HG02938 (cell line): Measurements from ENCODE around the gene GSTK1.
"Not testable (repeated sequence)": the region's sequence is repeated elsewhere in the genome, so short reads cannot be mapped to it uniquely, and the experiment has no call there.

ENCODE experiments used
- ATAC-seq: cut with Tn5 transposase; IDR thresholded peaks from one replicate; pipeline ENCODE4 v1.9.1; 2021; ENCODE audit warnings: mild to moderate bottlenecking, moderate library complexity; ENCODE audit not compliant: unreplicated experiment

GSTK1 gene

GRCh38 chr7:143263266-143264195 is at the start of gene GSTK1:
GSTK1 (plus strand) TSS chr7:143263441; CDS start chr7:143263514, 73 bp downstream.
- ATAC-seq, result peak; percentile 83

- not testable (repeated sequence) for ATAC-seq
These were observed 49.8 kb upstream of the GSTK1 start for GRCh38 chr7:143213478-143213877.

- peak; percentile 80 for ATAC-seq
These were observed 48.2 kb upstream of the GSTK1 start for GRCh38 chr7:143214789-143215679.

GRCh38 chr7:143216151-143216550 is 47.1 kb upstream of the GSTK1 start:
- ATAC-seq, result no peak

GRCh38 chr7:143216686-143217085 is 46.6 kb upstream of the GSTK1 start:
- ATAC-seq, result no peak

- ATAC-seq, result no peak
These were observed 45.4 kb upstream of the GSTK1 start for GRCh38 chr7:143217806-143218205.

- ATAC-seq, result no peak
These were observed 42.0 kb upstream of the GSTK1 start for GRCh38 chr7:143221286-143221685.

GRCh38 chr7:143221737-143222136 is 41.5 kb upstream of the GSTK1 start, which contains the start of gene TAS2R40:
TAS2R40 (plus strand) TSS chr7:143222037; CDS start chr7:143222079, 42 bp downstream.
- no peak for ATAC-seq

GRCh38 chr7:143222782-143223181 is 40.5 kb upstream of the GSTK1 start:
- no peak for ATAC-seq

GRCh38 chr7:143223784-143224183 is 39.5 kb upstream of the GSTK1 start:
- ATAC-seq, result no peak

- no peak for ATAC-seq
These were observed 38.2 kb upstream of the GSTK1 start for GRCh38 chr7:143225047-143225446.

- ATAC-seq, result no peak
These were observed 35.4 kb upstream of the GSTK1 start for GRCh38 chr7:143227806-143228205.

- ATAC-seq, result no peak
These were observed 34.0 kb upstream of the GSTK1 start for GRCh38 chr7:143229054-143229790.

- no peak for ATAC-seq
These were observed 32.4 kb upstream of the GSTK1 start for GRCh38 chr7:143230602-143231457.

GRCh38 chr7:143233816-143234532 is 29.3 kb upstream of the GSTK1 start:
- ATAC-seq, result no peak

- no peak for ATAC-seq
These were observed 28.7 kb upstream of the GSTK1 start for GRCh38 chr7:143234533-143234875.

GRCh38 chr7:143235561-143235960 is 27.7 kb upstream of the GSTK1 start:
- no peak for ATAC-seq

GRCh38 chr7:143236408-143236990 is 26.7 kb upstream of the GSTK1 start:
- ATAC-seq, result no peak

GRCh38 chr7:143237366-143237765 is 25.9 kb upstream of the GSTK1 start:
- ATAC-seq, result no peak
